Measurements from ENCODE around the gene ADORA2A. TPM values are rescaled to one million over a fixed set of nuclear protein-coding genes. Genes with fewer than 3 reads are reported as not detected.

The ADORA2A gene
- total RNA-seq, 1 donor: 3.9 TPM

GRCh38 chr22:24407278-24407665, 20.1 kb upstream of the ADORA2A start:
- TF ChIP-seq CTCF (IDR thresholded peaks at IDR 0.05; ENCODE audit: insufficient read depth, low read depth, low read length): no peak
- no peak for DNase-seq (ENCODE audit: low read depth)

GRCh38 chr22:24407884-24408283, 19.5 kb upstream of the ADORA2A start:
- DNase-seq (ENCODE audit: low read depth): no peak
- H3K4me3 ChIP-seq (ENCODE audit: low read depth, low read length): no peak overlapping the region
- no peak for TF ChIP-seq CTCF (IDR thresholded peaks at IDR 0.05; ENCODE audit: insufficient read depth, low read depth, low read length)

More at GRCh38 chr22:24407278-24407665, 20.1 kb upstream of the ADORA2A start:
- no peak overlapping the region for H3K4me3 ChIP-seq (ENCODE audit: low read depth, low read length)

GRCh38 chr22:24408630-24409029, 18.8 kb upstream of the ADORA2A start:
- no peak for TF ChIP-seq CTCF (IDR thresholded peaks at IDR 0.05; ENCODE audit: insufficient read depth, low read depth, low read length)
- H3K4me3 ChIP-seq (ENCODE audit: low read depth, low read length): no peak overlapping the region
- DNase-seq (ENCODE audit: low read depth): no peak

- DNase-seq (ENCODE audit: low read depth): no peak
- no peak for TF ChIP-seq CTCF (IDR thresholded peaks at IDR 0.05; ENCODE audit: insufficient read depth, low read depth, low read length)
Measured at GRCh38 chr22:24409707-24410106, 17.7 kb upstream of the ADORA2A start.

GRCh38 chr22:24410110-24410856, 17.1 kb upstream of the ADORA2A start:
- no peak for TF ChIP-seq CTCF (IDR thresholded peaks at IDR 0.05; ENCODE audit: insufficient read depth, low read depth, low read length)
- H3K4me3 ChIP-seq (ENCODE audit: low read depth, low read length): no peak overlapping the region
- no peak for DNase-seq (ENCODE audit: low read depth)

More at GRCh38 chr22:24409707-24410106, 17.7 kb upstream of the ADORA2A start:
- H3K4me3 ChIP-seq (ENCODE audit: low read depth, low read length): no peak overlapping the region

GRCh38 chr22:24411256-24412004, 16.0 kb upstream of the ADORA2A start:
- H3K4me3 ChIP-seq (ENCODE audit: low read depth, low read length): no peak overlapping the region
- no peak for TF ChIP-seq CTCF (IDR thresholded peaks at IDR 0.05; ENCODE audit: insufficient read depth, low read depth, low read length)
- no peak for DNase-seq (ENCODE audit: low read depth)

Data from fibroblast of villous mesenchyme (primary cell).